Ishikawa (cell line): ENCODE measurements around the gene FAM53B.

Source experiments
- CEBPB ChIP-seq: IDR thresholded peaks from 2 replicates; pipeline ENCODE4 v1.6.1; 2012
- CREB1 ChIP-seq: IDR thresholded peaks from 2 replicates; pipeline ENCODE4 v1.6.1; 2012; ENCODE audit warnings: low read depth
- EGR1 ChIP-seq: IDR thresholded peaks from 2 replicates; pipeline ENCODE4 v1.6.1; 2012
- EP300 ChIP-seq: IDR thresholded peaks from 2 replicates; pipeline ENCODE4 v1.6.1; 2012; ENCODE audit warnings: borderline replicate concordance
- FOXM1 ChIP-seq: IDR thresholded peaks from 2 replicates; pipeline ENCODE4 v1.6.1; 2012; ENCODE audit warnings: low read depth, borderline replicate concordance
- MAX ChIP-seq: IDR thresholded peaks from 2 replicates; pipeline ENCODE4 v1.6.1; 2012
- NFIC ChIP-seq: IDR thresholded peaks from 2 replicates; pipeline ENCODE4 v1.6.1; 2012
- RAD21 ChIP-seq: IDR thresholded peaks from 2 replicates; pipeline ENCODE4 v1.6.1; 2012; ENCODE audit warnings: low read depth
- REST ChIP-seq: IDR thresholded peaks from 2 replicates; pipeline ENCODE4 v1.6.1; 2012; ENCODE audit warnings: low read depth, mild to moderate bottlenecking
- TAF1 ChIP-seq: IDR thresholded peaks from 2 replicates; pipeline ENCODE4 v1.6.1; 2012; ENCODE audit warnings: low read depth, mild to moderate bottlenecking
- TCF12 ChIP-seq: IDR thresholded peaks from 2 replicates; pipeline ENCODE4 v1.6.1; 2012; ENCODE audit warnings: low read depth
- TEAD4 ChIP-seq: IDR thresholded peaks from 2 replicates; pipeline ENCODE4 v1.6.1; 2012
- USF1 ChIP-seq: IDR thresholded peaks from 2 replicates; pipeline ENCODE4 v1.6.1; 2012
- YY1 ChIP-seq: IDR thresholded peaks from 2 replicates; pipeline ENCODE4 v1.6.1; 2012; ENCODE audit warnings: low read depth
- ZBTB7A ChIP-seq: IDR thresholded peaks from 2 replicates; pipeline ENCODE4 v1.6.1; 2012; ENCODE audit warnings: low read depth

Gene FAM53B

GRCh38 chr10:124743191-124744101 lies 732 bp downstream of the FAM53B start:
- TF ChIP-seq CEBPB (0 out of 2 replicates have a peak, but pooled peaks have one; percentile 26), TCF12 (no peak), REST (peak; percentile 11; the same call in 1 of the 2 replicates), CREB1 (no peak; the same call in 1 of the 2 replicates), ZBTB7A (peak; percentile 75), YY1 (0 out of 2 replicates have a peak, but pooled peaks have one; percentile 19), RAD21 (no peak), MAX (peak; percentile 73), TEAD4 (peak; percentile 39; the same call in 1 of the 2 replicates), EP300 (no peak), EGR1 (no peak)

GRCh38 chr10:124742413-124743190 lies 1.6 kb downstream of the FAM53B start:
- TF ChIP-seq ZBTB7A (0 out of 2 replicates have a peak, but pooled peaks have one; percentile 21), TEAD4 (no peak)

GRCh38 chr10:124741922-124742412 lies 2.2 kb downstream of the FAM53B start:
- TF ChIP-seq TAF1 = no peak
- TF ChIP-seq CREB1 = no peak
- no peak for TF ChIP-seq TEAD4
- no peak for TF ChIP-seq EGR1
- TF ChIP-seq RAD21 = no peak
- TF ChIP-seq MAX = no peak
- TF ChIP-seq FOXM1 = no peak
- TF ChIP-seq USF1 = no peak
- no peak for TF ChIP-seq CEBPB
- TF ChIP-seq YY1 = no peak
- no peak for TF ChIP-seq ZBTB7A
- no peak for TF ChIP-seq EP300

- TF ChIP-seq FOXM1 = 0 out of 2 replicates have a peak, but pooled peaks have one; percentile 31
- peak; percentile 45; the same call in 1 of the 2 replicates for TF ChIP-seq MAX
- TF ChIP-seq RAD21 = peak; percentile 89
- TF ChIP-seq USF1 = no peak
- no peak for TF ChIP-seq NFIC
- TF ChIP-seq EP300 = no peak
- TF ChIP-seq TCF12 = no peak
- TF ChIP-seq ZBTB7A = no peak
- no peak for TF ChIP-seq YY1
- no peak for TF ChIP-seq EGR1
Measured at GRCh38 chr10:124741281-124741921, 2.8 kb downstream of the FAM53B start.

GRCh38 chr10:124740369-124741280 lies 3.6 kb downstream of the FAM53B start:
- no peak for TF ChIP-seq USF1
- no peak for TF ChIP-seq NFIC
- no peak for TF ChIP-seq TCF12
- TF ChIP-seq TAF1 = no peak
- TF ChIP-seq REST = no peak
- no peak for TF ChIP-seq ZBTB7A
- TF ChIP-seq FOXM1 = no peak
- TF ChIP-seq EP300 = no peak
- TF ChIP-seq CEBPB = no peak
- TF ChIP-seq RAD21 = no peak
- TF ChIP-seq MAX = no peak
- TF ChIP-seq EGR1 = no peak
- no peak for TF ChIP-seq CREB1
- no peak for TF ChIP-seq TEAD4
- no peak for TF ChIP-seq YY1
